NCI-H2081 treated with DMSO at 0.1 percent for 48 hours (cell line): ENCODE data around the gene CLIC4.
"Not testable (repeated sequence)": the region's sequence is repeated elsewhere in the genome, so short reads cannot be mapped to it uniquely, and the experiment has no call there.

Experiments used
- DNase-seq: peaks from one replicate; lab custom pipeline; 2025; lab: John Stamatoyannopoulos, UW

The CLIC4 gene

GRCh38 chr1:24748191-24749121, 3.2 kb downstream of the CLIC4 start:
- DNase-seq, result no peak

GRCh38 chr1:24749252-24749651, 4.0 kb downstream of the CLIC4 start:
- no peak for DNase-seq

GRCh38 chr1:24749886-24750285, 4.6 kb downstream of the CLIC4 start:
- DNase-seq, result no peak

GRCh38 chr1:24751833-24752232, 6.6 kb downstream of the CLIC4 start:
- no peak for DNase-seq

GRCh38 chr1:24752305-24752704, 7.1 kb downstream of the CLIC4 start:
- no peak for DNase-seq

- DNase-seq, result no peak
Observed at GRCh38 chr1:24754229-24754628, 9.0 kb downstream of the CLIC4 start.

- not testable (repeated sequence) for DNase-seq
Observed at GRCh38 chr1:24755323-24755722, 10.1 kb downstream of the CLIC4 start.

GRCh38 chr1:24756395-24756794, 11.1 kb downstream of the CLIC4 start:
- no peak for DNase-seq

- DNase-seq, result no peak
Observed at GRCh38 chr1:24759492-24759891, 14.2 kb downstream of the CLIC4 start.

- no peak for DNase-seq
Observed at GRCh38 chr1:24761582-24761981, 16.3 kb downstream of the CLIC4 start.

- no peak for DNase-seq
Observed at GRCh38 chr1:24762133-24762676, 17.0 kb downstream of the CLIC4 start.

GRCh38 chr1:24763671-24764070, 18.4 kb downstream of the CLIC4 start:
- DNase-seq, result no peak

GRCh38 chr1:24764439-24764838, 19.2 kb downstream of the CLIC4 start:
- no peak for DNase-seq

GRCh38 chr1:24764848-24765247, 19.6 kb downstream of the CLIC4 start:
- no peak for DNase-seq

GRCh38 chr1:24765308-24765988, 20.2 kb downstream of the CLIC4 start:
- no peak for DNase-seq

- no peak for DNase-seq
Observed at GRCh38 chr1:24767351-24767750, 22.1 kb downstream of the CLIC4 start.

GRCh38 chr1:24768873-24769605, 23.8 kb downstream of the CLIC4 start:
- no peak for DNase-seq

- DNase-seq, result no peak
Observed at GRCh38 chr1:24769656-24770651, 24.7 kb downstream of the CLIC4 start.

GRCh38 chr1:24770881-24771280, 25.6 kb downstream of the CLIC4 start:
- DNase-seq, result no peak

- no peak for DNase-seq
Observed at GRCh38 chr1:24771574-24771973, 26.3 kb downstream of the CLIC4 start.

- DNase-seq, result no peak
Observed at GRCh38 chr1:24773618-24774017, 28.4 kb downstream of the CLIC4 start.
